Measurements from ENCODE around the gene SEC24B. TPM values are rescaled to one million over a fixed set of nuclear protein-coding genes. Genes with fewer than 3 reads are reported as not detected.

The SEC24B gene
- total and polyA plus RNA-seq, 10 of the 15 experiments (the other 5 are each of a cell fraction or from before 2014, with no cell fraction given) = 6.4 to 43.2 (median 16.0) TPM

- TF ChIP-seq ASH2L (IDR thresholded peaks at IDR 0.05; ENCODE audit: borderline replicate concordance, low read depth) (no peak), FOXK2 (IDR thresholded peaks at IDR 0.05) (no peak), TCF12 (IDR thresholded peaks at IDR 0.05; ENCODE audit: low read depth, low read length) (no peak), RCOR1 (conservative IDR thresholded peaks at IDR 0.05; ENCODE audit: low read depth, low read length) (no peak), PAX8 (IDR thresholded peaks at IDR 0.05) (no peak), KLF5 (IDR thresholded peaks at IDR 0.05; ENCODE audit: partially characterized antibody) (no peak), TCF7 (IDR thresholded peaks at IDR 0.05; ENCODE audit: borderline replicate concordance) (no peak), HDAC2 (IDR thresholded peaks at IDR 0.05) (no peak), CBX5 (IDR thresholded peaks at IDR 0.05; ENCODE audit: low read depth) (no peak), LARP7 (IDR thresholded peaks at IDR 0.05) (no peak), IRF3 (IDR thresholded peaks at IDR 0.05) (no peak)
Observed at GRCh38 chr4:109432203-109432602, 1.4 kb upstream of the SEC24B start (continued).

GRCh38 chr4:109432696-109433095, 919 bp upstream of the SEC24B start:
- ATAC-seq (no peak), FAIRE-seq (no peak), DNase-seq (ENCODE audit: low read depth, low spot score) (no peak)
- Histone ChIP-seq H3K4me3 (peak overlapping the region; percentile 82), H3K9ac (ENCODE audit: control insufficient read depth, insufficient read depth, low read length) (peak overlapping the region; percentile 88), H4K20me1 (ENCODE audit: control insufficient read depth, insufficient read depth) (peaks cover 3% of the 10 kb centered on the region; the same call in 1 of the 2 replicates), H2AFZ (ENCODE audit: control insufficient read depth, low read depth, low read length) (peak overlapping the region; percentile 69), H3K9me3 (replicated peaks; ENCODE audit: control insufficient read depth, insufficient read depth, low read length) (no peaks in the 10 kb centered on the region), H3K4me2 (ENCODE audit: control insufficient read depth, insufficient read depth) (peak overlapping the region; percentile 92), H3K27ac (ENCODE audit: control insufficient read depth, insufficient read depth) (peak overlapping the region; percentile 80), H3K4me1 (ENCODE audit: control insufficient read depth, insufficient read depth, low read length) (peaks cover 8% of the 10 kb centered on the region; the same call in 1 of the 2 replicates), H3K27me3 (replicated peaks in 1 of 2; ENCODE audit: control insufficient read depth in 2 of 2, insufficient read depth in 2 of 2, low read length in 1 of 2) (no peaks in the 10 kb centered on the region), H3K79me2 (ENCODE audit: control insufficient read depth, insufficient read depth, low read length) (peaks cover 45% of the 10 kb centered on the region), H3K36me3 (ENCODE audit: control insufficient read depth in 2 of 2, insufficient read depth in 2 of 2, low read length in 1 of 2) (no peaks in the 10 kb centered on the region)
- CTCF ChIA-PET = interaction anchor here (0.6 to 4.0 kb wide), 33 partner anchors 9 to 716 kb away, joined by 3 to 22 read pairs (median 4); partner anchors contain the start of genes CASP6, CFI, MCUB and RRH
- TSS peak; percentile 71 for BruUV-seq (replicated peaks)
- POLR2A ChIA-PET = interaction anchor here (0.6 to 2.7 kb wide), 7 partner anchors 61 to 554 kb away, joined by 3 to 12 read pairs (median 5); partner anchors contain the start of gene MCUB
- 25% methylated on average over 2 of the region's 3 CpGs for WGBS (ENCODE audit: insufficient coverage, insufficient replicate concordance, low lambda C conversion rate, missing lambda C conversion rate)
- RAD21 ChIA-PET (ENCODE audit: unreplicated experiment) = interaction anchor here (0.6 to 2.8 kb wide), 13 partner anchors 54 to 557 kb away, joined by 3 to 10 read pairs (median 5); partner anchors contain the start of gene CASP6
- SMC1A ChIA-PET (ENCODE audit: uncharacterized antibody, unreplicated experiment) = interaction anchor here (0.9 to 2.3 kb wide), 9 partner anchors 12 to 372 kb away, joined by 3 to 7 read pairs (median 3); no protein-coding TSS in a partner anchor
- in situ Hi-C loops (cut with MboI) = loop anchor here (25.0 kb wide), 1 partner anchor 755 kb away; the partner anchor contains the start of gene ELOVL6
- intact Hi-C loops (cut with micrococcal nuclease; ENCODE audit: unreplicated experiment) = loop anchor here (1.0 to 10.0 kb wide), 4 partner anchors 128 to 762 kb away; partner anchors contain the start of genes CASP6, ELOVL6, GAR1 and MCUB
- no peak for TF ChIP-seq NKRF (conservative IDR thresholded peaks at IDR 0.05)
- TF ChIP-seq ZNF24 (IDR thresholded peaks at IDR 0.05) = no peak
- no peak for TF ChIP-seq IRF3 (IDR thresholded peaks at IDR 0.05)
- no peak for TF ChIP-seq TAF1 (IDR thresholded peaks at IDR 0.05; ENCODE audit: borderline replicate concordance, low read depth, low read length)
- TF ChIP-seq REST (IDR thresholded peaks at IDR 0.05; ENCODE audit: low read depth, low read length) = no peak
- TF ChIP-seq TBL1XR1 (IDR thresholded peaks at IDR 0.05; ENCODE audit: low read depth, low read length) = no peak
- TF ChIP-seq CHD1 (IDR thresholded peaks at IDR 0.05; ENCODE audit: low read depth, low read length) = no peak
